ENCODE results near the gene SAMD4B.

DNA sequence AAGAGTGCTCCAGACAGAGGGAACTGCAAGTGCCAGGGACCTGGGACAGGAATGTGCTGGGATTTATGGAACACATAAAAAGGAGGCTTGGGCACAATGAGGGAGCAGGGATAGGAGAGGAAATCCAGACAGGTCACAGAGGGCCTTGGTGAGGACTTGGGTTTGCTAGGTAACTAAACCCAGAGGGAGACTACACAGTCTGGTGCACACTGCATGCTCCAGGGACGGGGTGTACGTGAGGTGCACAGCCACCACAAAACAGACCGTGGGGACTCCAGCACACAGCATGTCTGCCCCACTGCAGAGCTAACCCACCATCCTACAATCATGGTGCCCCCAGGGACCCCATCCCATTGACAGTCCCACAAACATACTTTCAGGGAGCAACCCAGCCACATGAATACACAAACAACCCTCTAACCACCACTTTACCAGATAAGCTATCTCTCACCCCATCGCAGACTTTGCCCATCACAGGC lies 58.9 kb downstream of the SAMD4B start:
- no peak for TF ChIP-seq SRSF3 (IDR thresholded peaks at IDR 0.05; ENCODE audit: insufficient read depth, low read length)
- no peak for TF ChIP-seq SAP30 (IDR thresholded peaks at IDR 0.05; ENCODE audit: borderline replicate concordance, insufficient read depth, low read depth, low read length, poor library complexity, severe bottlenecking)
- no peak for TF ChIP-seq CHD2 (IDR thresholded peaks at IDR 0.05; ENCODE audit: low read depth, low read length)
- TF ChIP-seq JUND (IDR thresholded peaks at IDR 0.05; ENCODE audit: borderline replicate concordance, low read depth, low read length) = no peak; the same call in 1 of the 2 replicates
- TF ChIP-seq JUND (tag; IDR thresholded peaks at IDR 0.05; ENCODE audit: borderline replicate concordance, low read depth, low read length) = peak; percentile 81; the same call in 1 of the 3 replicates

All from K562 (cell line).